SK-N-SH (cell line): ENCODE data around the gene DGKZ.

Source experiments
- CTCF ChIP-seq: fragments of 200-600 bp; sonication (generic); IDR thresholded peaks from 2 replicates; pipeline ENCODE4 v1.6.1; 2017; ENCODE audit warnings: antibody characterized with exemption, mild to moderate bottlenecking, moderate library complexity
- EP300 ChIP-seq, 2 experiments: IDR thresholded peaks; 2 replicates each; pipeline versions ENCODE4 v1.4.0 to v1.6.1; 2012; ENCODE audit warnings: borderline replicate concordance in 1 of 2, low read depth in 1 of 2, low read length in 1 of 2
- EZH2phosphoT487 ChIP-seq: fragments of 200-600 bp; sonication (generic); IDR thresholded peaks from 2 replicates; pipeline ENCODE4 v1.6.1; 2017; ENCODE audit warnings: low read depth, mixed run types, mild to moderate bottlenecking, antibody characterized with exemption, moderate library complexity, borderline replicate concordance
- FOXM1 ChIP-seq: IDR thresholded peaks from 2 replicates; pipeline ENCODE4 v1.4.0; 2012; ENCODE audit warnings: low read depth, mild to moderate bottlenecking
- IRF3 ChIP-seq: fragments of 150-350 bp; IDR thresholded peaks from 2 replicates; pipeline ENCODE4 v1.6.1; 2016; ENCODE audit warnings: mild to moderate bottlenecking, low read depth, low read length
- NFIC ChIP-seq: IDR thresholded peaks from 2 replicates; pipeline ENCODE4 v1.4.0; 2012; ENCODE audit warnings: borderline replicate concordance
- NRF1 ChIP-seq: IDR thresholded peaks from 2 replicates; pipeline ENCODE4 v1.6.1; 2012; ENCODE audit warnings: low read depth, mild to moderate bottlenecking, low read length
- POLR2AphosphoS5 ChIP-seq: IDR thresholded peaks from 2 replicates; pipeline ENCODE4 v1.6.1; 2012; ENCODE audit warnings: low read depth, low read length
- SIN3A ChIP-seq: IDR thresholded peaks from 2 replicates; pipeline ENCODE4 v1.6.1; 2012; ENCODE audit warnings: low read depth, mild to moderate bottlenecking, low read length, moderate library complexity, borderline replicate concordance
- TAF1 ChIP-seq: IDR thresholded peaks from 2 replicates; pipeline ENCODE4 v1.6.1; 2012; ENCODE audit warnings: low read depth, mild to moderate bottlenecking, low read length, moderate library complexity, borderline replicate concordance
- USF1 ChIP-seq: IDR thresholded peaks from 2 replicates; pipeline ENCODE4 v1.4.0; 2012; ENCODE audit warnings: low read depth, borderline replicate concordance
- USF2 ChIP-seq: fragments of 150-350 bp; IDR thresholded peaks from 2 replicates; pipeline ENCODE4 v1.6.1; 2017; ENCODE audit warnings: antibody characterized with exemption, low read length, low read depth, borderline replicate concordance
- YY1 ChIP-seq: IDR thresholded peaks from 2 replicates; pipeline ENCODE4 v1.4.0; 2012; ENCODE audit warnings: low read depth, mild to moderate bottlenecking

GRCh38 chr11:46363031-46363407 is 15.8 kb downstream of the DGKZ start:
- no peak for TF ChIP-seq CTCF
- no peak for TF ChIP-seq SIN3A
- TF ChIP-seq EZH2phosphoT487 = no peak
- TF ChIP-seq USF1 = no peak
- no peak for TF ChIP-seq FOXM1
- TF ChIP-seq YY1 = no peak
- TF ChIP-seq IRF3 = no peak
- no peak for TF ChIP-seq USF2
- TF ChIP-seq EP300 (IDR thresholded peaks at IDR 0.05; ENCODE audit: borderline replicate concordance in 1 of 2, low read depth in 1 of 2, low read length in 1 of 2) = no peak
- no peak for TF ChIP-seq POLR2AphosphoS5
- no peak for TF ChIP-seq NRF1
- TF ChIP-seq TAF1 = no peak
- TF ChIP-seq NFIC = no peak
